Liver (tissue), 9 donors: ENCODE measurements around the gene MTFR1L. TPM values are rescaled to one million over a fixed set of nuclear protein-coding genes. Genes with fewer than 3 reads are reported as not detected.

Experiments
- DNase-seq: peaks from one replicate; pipeline ENCODE4 v3.0.0-alpha.2; 2017; ENCODE audit warnings: low spot score
- H3K27ac ChIP-seq, 2 donors: one replicate each; pipeline ENCODE4 v1.7.0; 2013; ENCODE audit warnings: inconsistent platforms in 2 of 2, low read length in 2 of 2, control low read depth in 1 of 2, low read depth in 1 of 2, mild to moderate bottlenecking in 1 of 2
- H3K27me3 ChIP-seq, 4 donors: one replicate each; pipeline versions ENCODE4 v1.6.1 to v1.7.0; 2013; ENCODE audit warnings: low read length in 3 of 4, inconsistent platforms in 1 of 4, mild to moderate bottlenecking in 1 of 4, moderate library complexity in 1 of 4; ENCODE audit not compliant: control insufficient read depth in 4 of 4, insufficient read depth in 4 of 4
- H3K36me3 ChIP-seq, 4 donors: one replicate each; pipeline versions ENCODE4 v1.6.1 to v1.7.0; 2013; ENCODE audit warnings: low read length in 3 of 4, mild to moderate bottlenecking in 3 of 4, low read depth in 1 of 4, moderate library complexity in 1 of 4; ENCODE audit not compliant: control insufficient read depth in 4 of 4, insufficient read depth in 3 of 4
- H3K4me1 ChIP-seq, 4 donors: one replicate each; pipeline versions ENCODE4 v1.6.1 to v1.7.0; 2013; ENCODE audit warnings: low read length in 3 of 4, mild to moderate bottlenecking in 3 of 4, moderate library complexity in 1 of 4; ENCODE audit not compliant: control insufficient read depth in 4 of 4, insufficient read depth in 4 of 4
- H3K4me3 ChIP-seq, 3 donors: one replicate each; pipeline versions ENCODE4 v1.6.1 to v1.7.0; 2013; ENCODE audit warnings: low read length in 3 of 3, control low read depth in 1 of 3, low read depth in 1 of 3, mild to moderate bottlenecking in 1 of 3
- H3K9ac ChIP-seq, 2 donors: one replicate each; pipeline ENCODE4 v1.7.0; 2013; ENCODE audit warnings: low read length in 2 of 2, mild to moderate bottlenecking in 2 of 2, moderate library complexity in 2 of 2, control low read depth in 1 of 2, low read depth in 1 of 2
- H3K9me3 ChIP-seq, 4 donors: one replicate each; pipeline versions ENCODE4 v1.6.1 to v1.7.0; 2013; ENCODE audit warnings: low read length in 3 of 4; ENCODE audit not compliant: control insufficient read depth in 4 of 4
- CTCF ChIP-seq: fragments of 150-350 bp; IDR thresholded peaks from 2 replicates; pipeline ENCODE4 v1.5.1; 2017; ENCODE audit warnings: improper control_type of control experiment, low read depth, low read length; ENCODE audit not compliant: missing input control
- FOXA1 ChIP-seq: IDR thresholded peaks from 2 replicates; pipeline ENCODE4 v1.6.1; 2016; ENCODE audit warnings: antibody characterized with exemption
- FOXA2 ChIP-seq: IDR thresholded peaks from 2 replicates; pipeline ENCODE4 v1.6.1; 2016; ENCODE audit warnings: antibody characterized with exemption
- HNF4A ChIP-seq, 2 donors: conservative IDR thresholded peaks; 2 replicates each; pipeline ENCODE4 v1.6.1; 2016; ENCODE audit warnings: antibody characterized with exemption in 2 of 2, mild to moderate bottlenecking in 2 of 2
- HNF4G ChIP-seq: IDR thresholded peaks from 2 replicates; pipeline ENCODE4 v1.6.1; 2016; ENCODE audit warnings: antibody characterized with exemption
- JUND ChIP-seq, 2 donors: IDR thresholded peaks; 2 replicates each; pipeline ENCODE4 v1.6.1; 2016; ENCODE audit warnings: antibody characterized with exemption in 2 of 2
- MAX ChIP-seq: IDR thresholded peaks from 2 replicates; pipeline ENCODE4 v1.6.1; 2016; ENCODE audit warnings: antibody characterized with exemption
- NR2F2 ChIP-seq: IDR thresholded peaks from 2 replicates; pipeline ENCODE4 v1.6.1; 2016; ENCODE audit warnings: antibody characterized with exemption
- RAD21 ChIP-seq, 2 donors: IDR thresholded peaks; 2 replicates each; pipeline ENCODE4 v1.6.1; 2016; ENCODE audit warnings: antibody characterized with exemption in 2 of 2, mild to moderate bottlenecking in 2 of 2
- REST ChIP-seq: IDR thresholded peaks from 2 replicates; pipeline ENCODE4 v1.6.1; 2016; ENCODE audit warnings: antibody characterized with exemption, mild to moderate bottlenecking
- RXRA ChIP-seq, 2 donors: IDR thresholded peaks; 2 replicates each; pipeline ENCODE4 v1.6.1; 2017 to 2018; ENCODE audit warnings: antibody characterized with exemption in 2 of 2, mild to moderate bottlenecking in 1 of 2
- SP1 ChIP-seq: IDR thresholded peaks from 2 replicates; pipeline ENCODE4 v1.6.1; 2018; ENCODE audit warnings: antibody characterized with exemption, mild to moderate bottlenecking
- YY1 ChIP-seq: IDR thresholded peaks from 2 replicates; pipeline ENCODE4 v1.6.1; 2016; ENCODE audit warnings: antibody characterized with exemption, mild to moderate bottlenecking
- WGBS: extraction: QIAGEN DNeasy Blood & Tissue Kit; methylation state at CpG from one replicate; pipeline ENCODE4 v1.1.7; 2013; 5-methylcytosine and 5-hydroxymethylcytosine counted together
- polyA plus RNA-seq, 2 donors: library from polyadenylated mRNA; stranded (reverse) in 1 of 2; unstranded in 1 of 2; fragments of 200-250 nt in 1 of 2; fragments of >200 nt in 1 of 2; fragmentation: Nextera tagmentation in 1 of 2; extraction: Ambion mirVana in 1 of 2; gene quantifications; one replicate each; pipeline versions ENCODE4 v1.2.1 to v1.2.3, GENCODE V29; 2013 to 2015
- total RNA-seq, 2 donors: library from RNA; depleted of rRNA; stranded (reverse); fragments of >200 nt; gene quantifications; one replicate each; pipeline ENCODE4 v1.2.3, GENCODE V29; 2014
- TF ChIP-seq, protein P1 (sequence below): IDR thresholded peaks from 2 replicates; pipeline ENCODE4 v1.6.1; 2016; ENCODE audit warnings: antibody characterized with exemption
- donor health status: healthy.
- donor health status: healthy.
- donor health status: healthy.
- donor health status: healthy.
- donor health status: healthy.

MTFR1L gene
- total and polyA plus RNA-seq, 4 donors = 22.5 to 48.4 (median 40.2) TPM

DNA sequence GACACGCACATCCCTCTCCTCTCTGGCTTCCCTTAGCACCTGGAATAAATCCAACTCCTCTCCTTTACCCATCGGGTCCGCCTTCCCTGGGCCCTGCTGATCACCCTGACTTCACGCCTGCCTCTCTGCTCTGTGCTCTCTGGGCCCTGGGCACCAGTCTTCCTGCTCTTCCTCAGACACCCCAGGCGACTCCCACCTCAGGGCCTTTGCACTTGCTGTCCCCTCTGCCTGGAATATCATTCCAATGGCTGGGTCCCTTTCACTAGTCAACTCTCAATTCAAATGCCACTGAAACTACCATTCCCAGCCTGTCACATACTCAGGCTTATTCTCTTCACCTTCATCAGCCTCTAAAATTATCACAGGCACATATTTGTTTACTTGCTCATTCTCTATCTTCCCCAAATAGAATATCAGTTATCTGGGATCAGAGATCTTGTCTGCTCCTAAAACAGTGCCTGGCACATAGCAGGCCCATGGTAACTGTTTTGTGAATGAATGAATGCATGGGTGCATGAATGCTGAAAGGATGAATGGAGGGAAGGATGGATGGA is 47.0 kb upstream of the MTFR1L start:
- TF ChIP-seq FOXA2 (no peak), CTCF (no peak), RAD21 (IDR thresholded peaks at IDR 0.05) (no peak)
- H3K4me1 ChIP-seq = peaks cover 24 to 32% (median 29%) of the 10 kb centered on the region in 4 donors

GRCh38 chr1:25773441-25774125 is 46.2 kb upstream of the MTFR1L start:
- no peak overlapping the region for H3K9ac ChIP-seq
- H3K9me3 ChIP-seq = no peaks in the 10 kb centered on the region
- H3K27me3 ChIP-seq = no peaks in the 10 kb centered on the region
- 33% methylated on average over 4 of the region's 4 CpGs for WGBS
- DNase-seq = peak; percentile 51
- peaks cover 0 to 4% (median 0%) of the 10 kb centered on the region in 4 donors for H3K36me3 ChIP-seq
- peak overlapping the region; percentile 9 to 27 for H3K27ac ChIP-seq
- H3K4me1 ChIP-seq = peaks cover 24 to 32% (median 29%) of the 10 kb centered on the region in 4 donors
- H3K4me3 ChIP-seq = no peak overlapping the region
- TF ChIP-seq MAX (no peak), CTCF (no peak), SP1 (peak; percentile 84), HNF4A (conservative IDR thresholded peaks at IDR 0.05) (peak; percentile 49 to 75), FOXA2 (peak; percentile 67), NR2F2 (no peak), FOXA1 (peak; percentile 20), RAD21 (IDR thresholded peaks at IDR 0.05) (peak; percentile 44 to 45), JUND (IDR thresholded peaks at IDR 0.05) (no peak), HNF4G (no peak), YY1 (peak; percentile 76), RXRA (IDR thresholded peaks at IDR 0.05) (peak; percentile 55 to 70), REST (peak; percentile 52)
- TF ChIP-seq, protein P1, sequence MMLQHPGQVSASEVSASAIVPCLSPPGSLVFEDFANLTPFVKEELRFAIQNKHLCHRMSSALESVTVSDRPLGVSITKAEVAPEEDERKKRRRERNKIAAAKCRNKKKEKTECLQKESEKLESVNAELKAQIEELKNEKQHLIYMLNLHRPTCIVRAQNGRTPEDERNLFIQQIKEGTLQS = no peak

More for the DNA sequence above, 47.0 kb upstream of the MTFR1L start:
- Histone ChIP-seq H3K27ac (no peak overlapping the region), H3K9ac (no peak overlapping the region), H3K36me3 (no peaks in the 10 kb centered on the region), H3K9me3 (no peaks in the 10 kb centered on the region), H3K4me3 (no peak overlapping the region), H3K27me3 (no peaks in the 10 kb centered on the region)
- DNase-seq = no peak
- 90% methylated on average over 5 of the region's 5 CpGs for WGBS
